GM12892 (cell line): ENCODE data around the gene DPEP3.

ENCODE experiments used
- POLR2AphosphoS5 ChIP-seq: IDR thresholded peaks from 2 replicates; pipeline ENCODE4 v1.6.1; 2011; ENCODE audit warnings: low read depth, low read length, control low read depth
- TAF1 ChIP-seq: IDR thresholded peaks from 2 replicates; pipeline ENCODE4 v1.6.1; 2011; ENCODE audit warnings: low read depth, mild to moderate bottlenecking, control low read depth, low read length, borderline replicate concordance

DNA sequence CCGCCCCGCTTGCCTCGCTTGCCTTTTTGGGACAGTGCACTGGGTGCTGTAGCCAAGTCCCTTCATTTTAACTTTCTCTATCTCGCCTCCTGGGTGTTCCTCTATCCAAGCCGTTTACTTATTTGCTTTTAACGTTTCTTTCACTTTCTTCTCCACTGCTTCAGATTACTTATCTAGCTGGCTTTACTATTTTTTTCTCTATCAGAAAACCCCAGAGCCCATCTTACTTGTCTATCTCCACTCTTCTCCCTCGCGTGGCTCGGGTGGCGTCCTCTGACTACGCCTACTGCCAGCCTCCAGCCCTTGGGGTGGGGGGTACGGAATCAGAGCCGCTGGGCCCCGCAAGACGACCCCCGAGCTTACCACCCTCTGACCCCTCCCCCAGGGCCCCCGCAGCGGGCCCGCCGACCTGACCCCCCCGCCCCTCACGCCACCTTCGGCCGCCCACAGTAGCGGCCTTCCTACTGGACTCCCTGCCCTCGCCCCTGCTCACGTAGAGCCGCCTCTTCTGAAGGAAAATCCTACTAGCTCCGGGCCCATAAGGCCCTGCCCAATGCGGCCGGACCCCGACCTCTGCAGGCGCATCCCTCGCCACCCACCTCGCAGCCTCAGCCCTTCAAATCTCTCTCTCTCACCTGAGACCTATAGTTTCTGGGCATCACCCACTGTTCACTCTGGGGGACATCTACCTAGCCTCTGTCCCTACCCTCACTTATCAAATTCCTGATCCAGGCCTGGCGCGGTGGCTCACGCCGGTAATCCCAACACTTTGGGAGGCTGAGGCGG, 10.9 kb downstream of the DPEP3 start:
- TF ChIP-seq TAF1 (no peak), POLR2AphosphoS5 (no peak)
